HG02678 (cell line): ENCODE measurements around the gene PRXL2B.
"Not testable (repeated sequence)": the region's sequence is repeated elsewhere in the genome, so short reads cannot be mapped to it uniquely, and the experiment has no call there.

Experiments used
- ATAC-seq: cut with Tn5 transposase; IDR thresholded peaks from one replicate; pipeline ENCODE4 v1.9.1; 2021; ENCODE audit warnings: mild to moderate bottlenecking, moderate library complexity; ENCODE audit not compliant: unreplicated experiment

PRXL2B gene

GRCh38 chr1:2586154-2587070 is at the start of gene PRXL2B:
TSS of gene PRXL2B (plus strand) at chr1:2586777. CDS start at chr1:2586886, 109 bp downstream.
- ATAC-seq, result peak; percentile 74

GRCh38 chr1:2537784-2538115 is 48.8 kb upstream of the PRXL2B start:
- no peak for ATAC-seq

- no peak for ATAC-seq
Observed at GRCh38 chr1:2538376-2538775, 48.2 kb upstream of the PRXL2B start.

- ATAC-seq, result no peak
Observed at GRCh38 chr1:2538872-2539271, 47.7 kb upstream of the PRXL2B start.

GRCh38 chr1:2539312-2539907 is 47.2 kb upstream of the PRXL2B start:
- ATAC-seq, result no peak

- no peak for ATAC-seq
Observed at GRCh38 chr1:2540816-2541492, 45.6 kb upstream of the PRXL2B start.

GRCh38 chr1:2541619-2542245 is 44.8 kb upstream of the PRXL2B start:
- ATAC-seq, result no peak

GRCh38 chr1:2542246-2542915 is 44.2 kb upstream of the PRXL2B start:
- ATAC-seq, result no peak

GRCh38 chr1:2543543-2544092 is 43.0 kb upstream of the PRXL2B start:
- ATAC-seq, result no peak

GRCh38 chr1:2544093-2544874 is 42.3 kb upstream of the PRXL2B start:
- no peak for ATAC-seq

- ATAC-seq, result no peak
Observed at GRCh38 chr1:2544875-2545640, 41.5 kb upstream of the PRXL2B start.

GRCh38 chr1:2545754-2546514 is 40.6 kb upstream of the PRXL2B start:
- ATAC-seq, result peak; percentile 33

GRCh38 chr1:2546515-2547209 is 39.9 kb upstream of the PRXL2B start:
- ATAC-seq, result peak; percentile 25

GRCh38 chr1:2547210-2548067 is 39.1 kb upstream of the PRXL2B start:
- ATAC-seq, result no peak

- ATAC-seq, result peak; percentile 27
Observed at GRCh38 chr1:2548068-2548589, 38.4 kb upstream of the PRXL2B start.

GRCh38 chr1:2549367-2550029 is 37.1 kb upstream of the PRXL2B start:
- not testable (repeated sequence) for ATAC-seq
